Fibroblast of villous mesenchyme (primary cell): ENCODE measurements around the gene APOBEC3G. TPM values are rescaled to one million over a fixed set of nuclear protein-coding genes. Genes with fewer than 3 reads are reported as not detected.

Source experiments
- DNase-seq: peaks from one replicate; pipeline ENCODE4 v3.0.0-alpha.2; 2010; ENCODE audit warnings: low read depth
- H3K4me3 ChIP-seq: 2 replicates; pipeline ENCODE4 v1.5.1; 2011; ENCODE audit warnings: low read depth, mild to moderate bottlenecking, low read length
- CTCF ChIP-seq: IDR thresholded peaks from 2 replicates; pipeline ENCODE4 v1.5.1; 2012; ENCODE audit warnings: low read depth, mild to moderate bottlenecking, low read length; ENCODE audit not compliant: insufficient read depth
- total RNA-seq: library from RNA; depleted of rRNA; stranded (reverse); fragments of >200 nt; gene quantifications from 2 replicates; pipeline ENCODE4 v1.2.3, GENCODE V29; 2012

APOBEC3G gene
- total RNA-seq, 1 donor: 12.1 TPM

GRCh38 chr22:39081016-39081415 is 3.9 kb downstream of the APOBEC3G start:
- no peak overlapping the region for H3K4me3 ChIP-seq
- no peak for TF ChIP-seq CTCF
- DNase-seq: no peak

- no peak for TF ChIP-seq CTCF
- no peak for DNase-seq
- H3K4me3 ChIP-seq: no peak overlapping the region
Observed at GRCh38 chr22:39081598-39081997, 4.5 kb downstream of the APOBEC3G start.

GRCh38 chr22:39083212-39084165 is 6.4 kb downstream of the APOBEC3G start:
- TF ChIP-seq CTCF: no peak
- DNase-seq: no peak
- H3K4me3 ChIP-seq: no peak overlapping the region

GRCh38 chr22:39084666-39085065 is 7.6 kb downstream of the APOBEC3G start:
- no peak overlapping the region for H3K4me3 ChIP-seq
- TF ChIP-seq CTCF: no peak
- no peak for DNase-seq

- no peak overlapping the region for H3K4me3 ChIP-seq
- DNase-seq: no peak
- TF ChIP-seq CTCF: no peak
Observed at GRCh38 chr22:39087098-39087497, 10.0 kb downstream of the APOBEC3G start.

GRCh38 chr22:39087881-39088684 is 11.0 kb downstream of the APOBEC3G start:
- TF ChIP-seq CTCF: no peak
- DNase-seq: no peak
- H3K4me3 ChIP-seq: no peak overlapping the region
